Heart right ventricle (tissue), 16 donors: ENCODE data around the gene NCAPD3. TPM values are rescaled to one million over a fixed set of nuclear protein-coding genes. Genes with fewer than 3 reads are reported as not detected.

Source experiments
- ATAC-seq, 8 donors: fragments of 200-7000 bp; cut with Tn5 transposase; one replicate each; pipeline ENCODE4 v1.9.1; 2020; ENCODE audit warnings: mild to moderate bottlenecking in 8 of 8, moderate library complexity in 8 of 8, moderate number of reproducible peaks in 1 of 8
- DNase-seq, 2 donors: peaks; one replicate each; pipeline ENCODE4 v3.0.0-alpha.2; 2020
- H3K27ac ChIP-seq, 10 donors: fragments of 200-600 bp; sonication (generic) in 2 of 10; one replicate each; pipeline versions ENCODE4 v1.5.0 to v1.8.0; 2020 to 2022; ENCODE audit warnings: mild to moderate bottlenecking in 3 of 10
- H3K27me3 ChIP-seq, 7 donors: fragments of 200-600 bp; one replicate each; pipeline ENCODE4 v1.8.0; 2021 to 2022; ENCODE audit warnings: mild to moderate bottlenecking in 2 of 7
- H3K36me3 ChIP-seq, 9 donors: fragments of 200-600 bp; sonication (generic) in 1 of 9; one replicate each; pipeline versions ENCODE4 v1.5.0 to v1.8.0; 2020 to 2022; ENCODE audit warnings: mild to moderate bottlenecking in 2 of 9
- H3K4me1 ChIP-seq, 9 donors: fragments of 200-600 bp; sonication (generic) in 1 of 9; one replicate each; pipeline versions ENCODE4 v1.5.0 to v1.8.0; 2020 to 2022; ENCODE audit warnings: mild to moderate bottlenecking in 4 of 9
- H3K4me3 ChIP-seq, 10 donors: fragments of 200-600 bp; sonication (generic) in 2 of 10; one replicate each; pipeline versions ENCODE4 v1.5.0 to v1.8.0; 2020 to 2022; ENCODE audit warnings: mild to moderate bottlenecking in 7 of 10, moderate library complexity in 2 of 10
- H3K9me3 ChIP-seq, 11 donors: fragments of 200-600 bp in 10 of 11; sonication (generic) in 2 of 11; one replicate each; pipeline versions ENCODE4 v1.5.0 to v1.8.0; 2013 to 2022; ENCODE audit warnings: mild to moderate bottlenecking in 2 of 11, control low read depth in 1 of 11, moderate library complexity in 1 of 11
- CTCF ChIP-seq, 9 donors: fragments of 200-600 bp; sonication (generic) in 2 of 9; IDR thresholded peaks; one replicate each; pipeline versions ENCODE4 v1.5.0 to v1.8.0; 2021 to 2022; ENCODE audit warnings: antibody characterized with exemption in 9 of 9, mild to moderate bottlenecking in 5 of 9, moderate library complexity in 1 of 9
- WGBS, 2 donors: extraction: QIAGEN DNeasy Blood & Tissue Kit; methylation state at CpG; one replicate each; pipeline ENCODE4 v1.1.7; 2013; ENCODE audit warnings: inconsistent platforms in 1 of 2; 5-methylcytosine and 5-hydroxymethylcytosine counted together
- intact Hi-C, 10 donors: fragments of 100-400 bp; cut with DNase I; formaldehyde crosslinking; loops; one replicate each; pipeline versions ENCODE4 v1.11.1 to v1.14.2; 2022
- polyA plus RNA-seq, 2 donors: library from polyadenylated mRNA; stranded (reverse); fragments of 200-250 nt; gene quantifications; one replicate each; pipeline ENCODE4 v1.2.3, GENCODE V29; 2013
- total RNA-seq, 10 donors: library from RNA; stranded (reverse); fragmentation: NEBNext Ultra II Directional in 3 of 10; extraction: Animal tissue kit (Norgen Biotek cat#: 25700) in 3 of 10; gene quantifications; one replicate each; pipeline versions ENCODE4 v1.2.1 to v1.2.4, GENCODE V29; 2021 to 2023
- donor health status: Arrhythmogenic right ventricular cardiomyopathy.
- donor health status: ischemic (EF 13 %, LVEDD 7.1; RV severe dilation, severe dysfunction).
- donor health status: healthy with polysubstance abuse.
- donor health status: DM: no; HTN: yes; CAD: no.
- donor health status: DM: no; HTN: no; CAD: no.
- donor health status: ischemic (EF 25% LVEDD 6.9; RV normal size, moderate dysfunction).
- donor health status: ischemic (EF 25% LVEDD 5.7; RV mildly dilated, moderate dysfunction).
- donor health status: healthy.
- donor health status: DM: yes; HTN: yes; CAD: no.
- donor health status: Ischemic cardiomyopathy.
- donor health status: ischemic (EF 35%, LVEDD 5.7; RV mildly dilated, moderate dysfunction).
- donor health status: nonischemic (EF 11% LVEDD 7.7; RV severe dilation, severe dysfunction).
- donor health status: DM: yes; HTN: yes; CAD: no.
- donor health status: PGD.
- donor health status: ischemic (EF 29% LVEDD 5.4; RV normal size, mild dysfunction).
- donor health status: nonischemic (EF 23%, LVEDD 6.1; RV moderate dilation, normal function).

Gene NCAPD3
- total and polyA plus RNA-seq, 12 donors: 4.2 to 16.7 (median 11.0) TPM

DNA sequence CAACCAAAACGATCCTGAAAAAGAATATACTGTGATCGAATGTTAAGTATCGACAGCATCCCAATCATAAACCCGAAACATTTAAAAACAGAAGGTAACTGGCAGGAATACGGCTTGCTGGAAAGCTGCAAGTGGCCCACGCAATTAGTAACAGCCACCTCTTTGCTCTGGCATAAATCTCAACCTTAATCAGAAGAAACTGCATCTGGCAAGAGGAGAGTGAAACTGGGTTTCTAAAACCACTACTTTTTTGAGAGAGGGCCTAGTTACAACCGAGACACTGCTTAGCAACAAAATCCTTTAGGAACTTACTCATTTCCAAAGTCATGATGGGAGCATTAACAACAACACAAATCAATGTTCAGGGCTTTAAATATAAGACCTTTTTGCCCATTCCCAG lies 7.9 kb downstream of the NCAPD3 start:
- no peak for DNase-seq
- no peak overlapping the region for H3K27ac ChIP-seq
- no peak overlapping the region for H3K4me3 ChIP-seq
- 95 to 96% methylated on average over 7 of the region's 7 CpGs for WGBS, 2 donors
- H3K9me3 ChIP-seq: no peaks in the 10 kb centered on the region
- H3K36me3 ChIP-seq: peaks cover 0 to 88% (median 21%) of the 10 kb centered on the region in 9 donors
- intact Hi-C loops: no loop called here
- no peak for TF ChIP-seq CTCF (IDR thresholded peaks at IDR 0.05)
- no peaks in the 10 kb centered on the region for H3K27me3 ChIP-seq
- H3K4me1 ChIP-seq: no peaks in the 10 kb centered on the region
- ATAC-seq: no peak

DNA sequence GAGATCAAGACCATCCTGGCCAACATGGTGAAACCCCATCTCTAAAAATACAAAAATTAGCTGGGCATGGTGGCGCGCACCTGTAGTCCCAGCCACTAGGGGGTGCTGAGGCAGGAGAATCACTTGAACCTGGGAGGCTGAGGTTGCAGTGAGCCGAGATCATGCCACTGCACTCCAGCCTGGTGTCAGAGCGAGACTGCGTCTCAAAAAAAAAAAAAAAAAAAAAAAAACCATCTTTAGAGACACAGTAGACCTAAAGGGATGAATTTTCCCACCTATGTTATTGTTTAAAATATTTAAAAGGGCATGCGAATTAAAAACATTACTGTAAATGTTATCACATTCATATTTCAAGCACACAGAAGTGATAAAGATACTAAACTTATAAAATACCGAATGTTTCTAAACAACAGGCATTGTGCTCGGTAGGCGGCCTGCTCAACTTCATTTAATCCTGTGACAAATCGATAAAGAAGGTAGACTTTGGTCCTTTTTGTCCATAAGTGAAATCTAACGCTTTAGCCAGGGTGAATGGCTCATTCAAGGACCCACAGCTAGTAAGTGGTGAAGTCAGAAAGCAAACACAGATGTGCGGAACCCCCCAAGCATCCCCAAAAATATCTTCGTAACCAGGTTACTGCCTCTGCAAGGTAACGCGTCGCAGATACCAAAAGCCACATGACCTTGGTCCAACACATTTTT lies 16.1 kb downstream of the NCAPD3 start:
- DNase-seq (no peak), ATAC-seq (no peak)
- intact Hi-C loops: no loop called here
- Histone ChIP-seq H3K9me3 (no peaks in the 10 kb centered on the region), H3K4me3 (no peak overlapping the region), H3K36me3 (peaks cover 0 to 92% (median 26%) of the 10 kb centered on the region in 9 donors), H3K4me1 (no peaks in the 10 kb centered on the region), H3K27me3 (no peaks in the 10 kb centered on the region), H3K27ac (no peak overlapping the region)
- WGBS, 2 donors: 87 to 88% methylated on average over 16 of the region's 16 CpGs
- peak; percentile 46 to 76 (median 70) for TF ChIP-seq CTCF (IDR thresholded peaks at IDR 0.05)

- DNase-seq (no peak), ATAC-seq (no peak)
- no peaks in the 10 kb centered on the region for H3K27me3 ChIP-seq
- intact Hi-C loops: no loop called here
- no peaks in the 10 kb centered on the region for H3K9me3 ChIP-seq
- peaks cover 0 to 92% (median 36%) of the 10 kb centered on the region in 9 donors for H3K36me3 ChIP-seq
- no peak overlapping the region for H3K4me3 ChIP-seq
- 94 to 97% methylated on average over 5 of the region's 5 CpGs for WGBS, 2 donors
- no peak for TF ChIP-seq CTCF (IDR thresholded peaks at IDR 0.05)
- H3K27ac ChIP-seq: no peak overlapping the region
- H3K4me1 ChIP-seq: no peaks in the 10 kb centered on the region
These were observed 17.6 kb downstream of the NCAPD3 start for GRCh38 chr11:134206185-134206584.

DNA sequence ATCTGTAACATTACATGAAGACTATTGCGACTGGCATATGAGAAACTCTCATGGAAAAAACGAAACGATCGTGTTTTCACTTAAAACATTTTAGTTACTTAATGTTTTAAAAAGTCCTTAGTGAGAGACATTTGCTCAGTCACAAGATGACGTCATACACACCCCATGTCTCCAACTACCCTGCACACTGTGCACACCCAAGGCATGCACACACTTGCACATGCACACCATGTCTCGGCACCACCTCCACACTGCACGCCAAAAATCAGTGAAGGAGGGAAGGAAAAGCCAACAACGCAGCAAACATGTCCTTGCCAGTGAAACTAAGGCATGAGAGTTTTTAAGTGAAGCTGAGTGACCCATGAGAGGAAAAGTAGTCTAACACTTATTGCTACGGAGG lies 18.0 kb downstream of the NCAPD3 start:
- Histone ChIP-seq H3K36me3 (peaks cover 0 to 92% (median 36%) of the 10 kb centered on the region in 9 donors), H3K27ac (no peak overlapping the region), H3K4me1 (no peaks in the 10 kb centered on the region), H3K4me3 (no peak overlapping the region), H3K27me3 (no peaks in the 10 kb centered on the region), H3K9me3 (no peaks in the 10 kb centered on the region)
- WGBS, 2 donors: 96 to 97% methylated on average over 9 of the region's 9 CpGs
- no peak for TF ChIP-seq CTCF (IDR thresholded peaks at IDR 0.05)
- intact Hi-C loops: no loop called here
- ATAC-seq (no peak), DNase-seq (no peak)
